Measurements from ENCODE around the gene LAMB2. TPM values are rescaled to one million over a fixed set of nuclear protein-coding genes. Genes with fewer than 3 reads are reported as not detected.

The LAMB2 gene
- total RNA-seq, 1 donor from 2014 or later: 316 TPM

- Mint-ChIP-seq H3K9me3 (no peaks in the 10 kb centered on the region), H3K27me3 (no peaks in the 10 kb centered on the region), H3K36me3 (no peaks in the 10 kb centered on the region), H3K27ac (peak within 1 kb of the TSS; percentile 94), H3K4me3 (peak within 1 kb of the TSS; percentile 91), H3K4me1 (ENCODE audit: unreplicated experiment) (peaks cover 3% of the 10 kb centered on the region)
- peak; percentile 91 for DNase-seq (ENCODE audit: extremely low spot score, unreplicated experiment)
- peak; percentile 13 for TF ChIP-seq CTCF (conservative IDR thresholded peaks at IDR 0.05)
Observed at GRCh38 chr3:49120438-49121131, 12.3 kb downstream of the LAMB2 start, which contains the start of gene USP19. Gene USP19 (minus strand): TSS chr3:49120823. CDS start chr3:49119145, 1,678 bp downstream.

GRCh38 chr3:49120096-49120437 lies 12.8 kb downstream of the LAMB2 start:
- DNase-seq (ENCODE audit: extremely low spot score, unreplicated experiment): no peak
- H3K4me3 Mint-ChIP-seq: peak overlapping the region; percentile 91
- no peaks in the 10 kb centered on the region for H3K27me3 Mint-ChIP-seq
- H3K4me1 Mint-ChIP-seq (ENCODE audit: unreplicated experiment): peaks cover 3% of the 10 kb centered on the region
- H3K9me3 Mint-ChIP-seq: no peaks in the 10 kb centered on the region
- no peaks in the 10 kb centered on the region for H3K36me3 Mint-ChIP-seq
- TF ChIP-seq CTCF (conservative IDR thresholded peaks at IDR 0.05): peak; percentile 18
- peak overlapping the region; percentile 94 for H3K27ac Mint-ChIP-seq

GRCh38 chr3:49119439-49119838 lies 13.4 kb downstream of the LAMB2 start:
- H3K27ac Mint-ChIP-seq: peak overlapping the region; percentile 94
- no peak for TF ChIP-seq CTCF (conservative IDR thresholded peaks at IDR 0.05)
- peaks cover 3% of the 10 kb centered on the region for H3K4me1 Mint-ChIP-seq (ENCODE audit: unreplicated experiment)

GRCh38 chr3:49119036-49119435 lies 13.8 kb downstream of the LAMB2 start:
- no peaks in the 10 kb centered on the region for H3K27me3 Mint-ChIP-seq
- no peak overlapping the region for H3K27ac Mint-ChIP-seq
- no peak for DNase-seq (ENCODE audit: extremely low spot score, unreplicated experiment)
- TF ChIP-seq CTCF (conservative IDR thresholded peaks at IDR 0.05): no peak
- peaks cover 3% of the 10 kb centered on the region for H3K4me1 Mint-ChIP-seq (ENCODE audit: unreplicated experiment)
- no peaks in the 10 kb centered on the region for H3K9me3 Mint-ChIP-seq
- H3K36me3 Mint-ChIP-seq: no peaks in the 10 kb centered on the region
- H3K4me3 Mint-ChIP-seq: peak overlapping the region; percentile 91

More at GRCh38 chr3:49119439-49119838, 13.4 kb downstream of the LAMB2 start:
- Mint-ChIP-seq H3K4me3 (peak overlapping the region; percentile 91), H3K9me3 (no peaks in the 10 kb centered on the region), H3K36me3 (no peaks in the 10 kb centered on the region), H3K27me3 (no peaks in the 10 kb centered on the region)
- DNase-seq (ENCODE audit: extremely low spot score, unreplicated experiment): no peak

- no peak overlapping the region for H3K27ac Mint-ChIP-seq
- no peak for TF ChIP-seq CTCF (conservative IDR thresholded peaks at IDR 0.05)
- peaks cover 8% of the 10 kb centered on the region for H3K36me3 Mint-ChIP-seq
- H3K4me1 Mint-ChIP-seq (ENCODE audit: unreplicated experiment): no peaks in the 10 kb centered on the region
- no peak overlapping the region for H3K4me3 Mint-ChIP-seq
- H3K9me3 Mint-ChIP-seq: no peaks in the 10 kb centered on the region
- no peak for DNase-seq (ENCODE audit: extremely low spot score, unreplicated experiment)
- H3K27me3 Mint-ChIP-seq: no peaks in the 10 kb centered on the region
Observed at GRCh38 chr3:49112262-49112661, 20.6 kb downstream of the LAMB2 start.
